Activated naive CD8-positive, alpha-beta T cell treated with anti-CD3 and anti-CD28 coated beads, Interleukin-2, amount 10 ng/mL, durations not matched to agents 7 days and 5 days (primary cell): Measurements from ENCODE around the gene GCHFR. TPM values are rescaled to one million over a fixed set of nuclear protein-coding genes. Genes with fewer than 3 reads are reported as not detected.

ENCODE experiments used
- ATAC-seq: fragments of 150-1000 bp; cut with Tn5 transposase; one replicate; pipeline ENCODE4 v1.10.0; 2021; ENCODE audit warnings: low read depth, moderate library complexity
- POLR2A ChIA-PET: fragments of 350-600 bp; sonication (Branson Sonifier 250); formaldehyde crosslinking; loops from one replicate; lab custom pipeline; 2021; ENCODE audit warnings: antibody characterized with exemption; lab: Charles Lee
- DNase-seq: peaks from one replicate; pipeline ENCODE4 v3.0.0; 2021
- H3K27ac Mint-ChIP-seq: one replicate; pipeline ENCODE4 v1.8.0; 2022; ENCODE audit warnings: mild to moderate bottlenecking, mixed read lengths
- H3K27me3 Mint-ChIP-seq: one replicate; pipeline ENCODE4 v1.8.0; 2022; ENCODE audit warnings: mild to moderate bottlenecking, moderate library complexity, mixed read lengths
- H3K36me3 Mint-ChIP-seq: one replicate; pipeline ENCODE4 v1.8.0; 2021; ENCODE audit warnings: mild to moderate bottlenecking, mixed read lengths
- H3K4me1 Mint-ChIP-seq: one replicate; pipeline ENCODE4 v1.8.0; 2021; ENCODE audit warnings: mixed read lengths
- H3K4me3 Mint-ChIP-seq: one replicate; pipeline ENCODE4 v1.8.0; 2022; ENCODE audit warnings: mild to moderate bottlenecking, moderate library complexity, mixed read lengths
- H3K9me3 Mint-ChIP-seq: one replicate; pipeline ENCODE4 v1.8.0; 2021; ENCODE audit warnings: mixed read lengths
- total RNA-seq, 2 experiments: library from RNA; stranded (reverse); gene quantifications; one replicate each; pipeline ENCODE4 v1.2.3, GENCODE V29; 2021

The GCHFR gene
- total RNA-seq, 2 experiments from 2014 or later = 58.2 to 61.5 TPM

DNA sequence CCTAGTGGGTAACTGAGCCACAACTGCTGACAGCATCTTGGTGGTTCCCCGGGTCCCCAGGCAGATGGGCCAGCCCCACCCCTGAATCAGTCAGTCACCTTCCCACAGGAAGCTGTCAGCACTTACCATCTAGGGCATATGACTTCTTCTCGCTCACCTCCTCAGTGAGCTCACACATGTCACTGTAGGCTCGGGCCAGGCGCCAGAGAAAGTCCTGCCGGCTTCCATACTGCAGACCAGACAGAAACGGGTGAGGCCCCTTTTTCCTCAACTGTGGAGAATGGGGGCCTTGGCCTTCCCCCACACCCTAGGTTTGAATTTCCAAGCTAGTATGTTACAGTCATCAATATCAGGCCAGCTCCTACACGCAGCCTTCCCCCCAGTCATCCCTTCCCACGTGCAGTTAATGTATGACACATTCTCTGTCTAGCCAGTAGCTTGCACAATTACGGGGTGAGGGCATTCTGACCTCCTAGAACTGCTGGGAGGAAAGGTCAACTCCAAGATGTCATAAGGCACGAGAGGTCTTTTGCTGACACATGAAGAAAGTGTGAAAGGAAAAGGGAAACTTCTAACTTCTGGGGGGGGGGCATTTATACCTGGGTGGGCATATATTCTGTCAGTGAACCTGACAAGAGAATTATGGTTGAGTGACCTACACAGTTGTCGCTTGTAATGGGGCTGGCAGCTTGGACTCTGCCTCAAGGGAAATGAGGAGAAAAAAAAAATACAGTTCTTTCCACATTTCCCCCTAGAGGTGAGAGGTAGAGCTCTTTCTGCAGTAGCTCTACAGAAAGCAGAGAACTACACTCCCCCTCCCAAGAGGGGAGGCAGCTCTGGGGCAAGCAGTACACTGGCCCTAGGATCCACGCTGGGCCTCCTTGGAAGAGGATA, 19.7 kb upstream of the GCHFR start:
- Mint-ChIP-seq H3K27me3 (no peaks in the 10 kb centered on the region), H3K27ac (peak overlapping the region; percentile 92), H3K4me3 (peak overlapping the region; percentile 66), H3K9me3 (no peaks in the 10 kb centered on the region), H3K36me3 (peaks cover 21% of the 10 kb centered on the region), H3K4me1 (peaks cover 42% of the 10 kb centered on the region)
- POLR2A ChIA-PET = interaction anchor here (0.6 to 2.4 kb wide), 10 partner anchors 9 to 179 kb away, joined by 3 to 21 read pairs (median 7); partner anchors contain the start of genes C15orf62, CCDC32, GCHFR and RAD51
- peak; percentile 97 for ATAC-seq
- peak; percentile 66 for DNase-seq

DNA sequence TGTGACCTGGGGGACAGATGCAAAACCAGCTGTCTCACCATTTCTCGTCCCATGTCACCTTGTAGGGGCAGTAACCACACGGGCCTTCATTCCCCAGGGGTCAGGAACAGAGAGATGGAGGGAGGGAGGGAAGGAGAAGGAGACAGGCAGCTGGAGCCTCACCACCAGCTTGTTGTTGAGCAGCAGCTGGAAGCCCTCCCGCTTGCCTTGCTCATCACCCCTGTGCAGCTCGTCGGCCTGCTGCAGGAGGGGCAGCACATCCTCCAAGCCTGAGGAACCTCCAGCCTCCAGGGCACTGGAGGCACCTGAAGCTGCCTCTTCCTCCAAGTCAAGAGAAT, 19.1 kb upstream of the GCHFR start:
- Mint-ChIP-seq H3K4me3 (no peak overlapping the region), H3K9me3 (no peaks in the 10 kb centered on the region), H3K4me1 (peaks cover 42% of the 10 kb centered on the region), H3K27me3 (no peaks in the 10 kb centered on the region), H3K36me3 (peaks cover 21% of the 10 kb centered on the region), H3K27ac (peak overlapping the region; percentile 92)
- POLR2A ChIA-PET = interaction anchor here (0.7 to 2.4 kb wide), 5 partner anchors 8 to 129 kb away, joined by 8 to 21 read pairs (median 10); partner anchors contain the start of genes C15orf62, GCHFR and RAD51
- ATAC-seq = no peak
- no peak for DNase-seq

DNA sequence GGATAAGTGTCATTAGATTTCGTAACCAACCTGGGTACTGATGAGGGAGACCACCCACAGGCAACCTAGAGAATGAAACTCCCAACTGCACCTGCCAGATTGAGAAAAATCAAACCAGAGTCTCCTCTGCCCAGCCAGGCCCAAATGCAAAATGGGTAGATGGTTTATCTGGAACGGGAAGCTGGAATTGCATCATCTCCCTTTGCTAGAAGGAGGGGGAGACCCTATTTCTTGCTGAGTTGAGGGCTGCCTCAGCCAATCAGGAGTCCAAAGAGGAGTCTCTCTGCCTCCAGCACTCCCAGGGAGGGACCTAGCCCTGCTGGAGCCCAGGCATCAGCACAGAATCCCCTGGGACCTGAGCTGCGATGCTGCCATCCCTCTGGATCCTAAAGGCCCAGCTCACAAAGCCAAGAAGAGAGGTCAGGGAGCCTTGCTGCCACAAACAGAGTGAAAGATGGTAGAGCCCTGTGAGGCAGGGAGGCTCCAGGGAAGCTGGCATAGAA, 16.9 kb upstream of the GCHFR start:
- no peak overlapping the region for H3K4me3 Mint-ChIP-seq
- H3K27ac Mint-ChIP-seq = no peak overlapping the region
- no peaks in the 10 kb centered on the region for H3K27me3 Mint-ChIP-seq
- H3K4me1 Mint-ChIP-seq = peaks cover 48% of the 10 kb centered on the region
- DNase-seq = peak; percentile 17
- ATAC-seq = no peak
- peaks cover 20% of the 10 kb centered on the region for H3K36me3 Mint-ChIP-seq
- POLR2A ChIA-PET = interaction anchor here (0.7 to 2.0 kb wide), 3 partner anchors 18 to 52 kb away, joined by 3 to 10 read pairs (median 5); partner anchors contain the start of genes C15orf62, GCHFR and RAD51
- no peaks in the 10 kb centered on the region for H3K9me3 Mint-ChIP-seq

DNA sequence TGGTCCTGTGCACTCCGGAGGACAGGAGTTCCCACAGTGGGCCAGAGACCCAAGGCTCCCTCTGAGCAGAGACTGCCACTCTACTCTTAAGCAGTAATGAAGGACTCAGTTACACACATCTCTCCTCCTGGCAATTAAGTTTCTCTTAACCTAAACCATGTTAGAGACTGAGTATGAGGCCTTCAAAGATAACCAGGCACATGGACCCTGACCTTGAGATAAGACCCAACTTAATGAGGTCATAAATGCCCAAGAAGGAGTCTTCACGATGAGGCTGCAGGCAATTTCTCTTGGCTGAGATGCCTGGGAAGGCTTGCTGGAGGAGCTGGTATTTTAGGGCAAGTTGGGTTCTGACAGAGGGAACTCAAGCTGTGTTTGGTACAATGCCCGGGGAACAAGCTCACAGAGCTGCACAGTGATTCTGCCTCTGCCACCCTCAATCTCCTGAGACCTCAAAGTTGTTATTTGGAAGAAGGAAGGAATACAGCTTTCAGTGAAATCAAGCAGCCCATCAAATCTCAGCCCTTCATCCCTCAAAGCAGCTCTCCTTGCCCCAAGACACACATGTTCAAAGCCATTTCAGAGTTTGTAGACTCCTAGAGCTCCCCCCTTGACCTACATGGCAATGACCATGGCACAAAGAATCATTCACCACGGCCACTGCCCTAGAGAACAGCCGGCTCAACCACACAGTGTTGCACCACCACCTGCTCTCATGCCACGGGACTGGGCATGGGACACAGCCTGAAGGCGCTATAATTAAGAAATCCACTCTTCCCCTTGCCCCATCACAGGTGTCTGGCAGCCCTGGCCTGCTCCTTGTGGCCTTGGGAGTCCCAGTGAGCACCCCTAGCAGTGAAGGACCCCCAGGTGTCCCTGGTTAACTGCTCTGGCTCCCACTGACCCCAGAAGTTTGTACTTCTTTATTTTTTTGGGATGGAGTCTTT, 15.9 kb upstream of the GCHFR start:
- POLR2A ChIA-PET = interaction anchor here (2.0 kb wide), 1 partner anchor 17 kb away, joined by 10 read pairs; the partner anchor contains the start of gene GCHFR
- Mint-ChIP-seq H3K36me3 (peaks cover 14% of the 10 kb centered on the region), H3K27ac (peak overlapping the region; percentile 73), H3K4me3 (no peak overlapping the region), H3K4me1 (peaks cover 48% of the 10 kb centered on the region), H3K27me3 (no peaks in the 10 kb centered on the region), H3K9me3 (no peaks in the 10 kb centered on the region)
- DNase-seq (no peak), ATAC-seq (no peak)

DNA sequence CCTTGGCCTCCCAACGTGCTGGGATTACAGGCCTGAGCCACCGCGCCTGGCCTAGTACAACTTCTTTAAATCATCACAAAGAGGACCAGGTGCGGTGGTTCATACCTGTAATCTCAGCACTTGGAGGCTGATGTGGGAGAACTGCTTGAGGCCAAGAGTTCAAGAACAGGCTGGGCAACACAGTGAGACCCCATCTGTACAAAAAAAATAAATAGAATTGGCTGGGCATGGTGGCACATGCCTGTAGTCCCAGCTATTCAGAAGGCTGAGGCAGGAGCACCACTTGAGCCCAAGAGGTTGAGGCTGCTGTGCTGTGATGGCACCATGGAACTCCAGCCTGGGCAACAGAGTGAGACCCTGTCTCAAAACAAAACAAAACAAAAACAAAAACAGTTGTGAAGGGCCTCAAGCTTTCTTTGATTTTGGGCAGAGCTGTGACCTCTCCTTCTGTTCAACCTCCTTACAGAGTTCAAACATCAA, 14.7 kb upstream of the GCHFR start:
- H3K27me3 Mint-ChIP-seq = no peaks in the 10 kb centered on the region
- POLR2A ChIA-PET = interaction anchor here (0.6 kb wide), 1 partner anchor 55 kb away, joined by 3 read pairs; no protein-coding TSS in a partner anchor
- ATAC-seq (no peak), DNase-seq (no peak)
- peak overlapping the region; percentile 48 for H3K27ac Mint-ChIP-seq
- H3K4me1 Mint-ChIP-seq = peaks cover 48% of the 10 kb centered on the region
- H3K4me3 Mint-ChIP-seq = no peak overlapping the region
- H3K9me3 Mint-ChIP-seq = no peaks in the 10 kb centered on the region
- peaks cover 10% of the 10 kb centered on the region for H3K36me3 Mint-ChIP-seq

DNA sequence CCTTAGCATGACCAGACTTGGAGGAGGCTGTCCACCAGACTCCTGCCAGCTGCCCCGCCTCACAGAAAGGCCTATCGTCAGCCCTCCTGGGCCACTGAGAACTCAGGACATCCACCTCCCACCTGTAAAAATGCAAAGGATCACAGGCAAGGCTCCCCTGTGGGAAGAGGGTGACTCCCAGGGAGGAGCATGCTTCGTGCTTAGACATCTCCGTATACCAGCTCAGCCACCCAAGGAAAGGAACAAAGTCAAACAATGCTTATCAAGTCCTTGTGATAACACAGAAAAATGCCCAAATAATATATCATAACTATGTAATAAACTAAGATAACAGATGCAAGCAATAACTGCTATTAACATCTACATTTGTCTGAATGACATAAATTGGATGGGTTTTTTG, 13.0 kb upstream of the GCHFR start:
- no peak for ATAC-seq
- Mint-ChIP-seq H3K4me3 (no peak overlapping the region), H3K27me3 (no peaks in the 10 kb centered on the region), H3K36me3 (peaks cover 8% of the 10 kb centered on the region), H3K27ac (peak overlapping the region; percentile 21), H3K4me1 (peaks cover 45% of the 10 kb centered on the region), H3K9me3 (no peaks in the 10 kb centered on the region)
- POLR2A ChIA-PET = interaction anchor here (1.0 kb wide), 1 partner anchor 13 kb away, joined by 4 read pairs; the partner anchor contains the start of gene GCHFR
- no peak for DNase-seq

DNA sequence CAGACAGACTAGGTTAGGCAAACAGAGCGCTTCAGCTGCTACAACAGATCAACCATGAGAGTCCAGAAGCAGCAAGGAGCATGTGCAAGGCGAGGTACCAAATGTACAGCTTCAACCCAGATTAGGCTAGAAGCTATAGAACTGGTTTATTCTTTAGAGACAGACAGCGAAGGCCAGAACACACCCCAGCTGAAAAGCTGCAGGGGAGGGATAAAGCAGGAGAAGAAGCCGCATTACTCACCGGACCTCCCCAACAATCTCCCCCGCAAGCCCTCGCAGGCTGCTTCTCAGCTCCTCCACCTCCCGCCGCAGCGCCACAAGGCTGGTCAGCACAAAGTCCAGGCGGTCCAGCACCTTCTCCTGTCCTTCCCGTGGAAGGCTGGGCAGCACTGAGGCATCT, 12.1 kb upstream of the GCHFR start:
- ATAC-seq (no peak), DNase-seq (no peak)
- POLR2A ChIA-PET = interaction anchor here (1.0 to 1.7 kb wide), 2 partner anchors 7 to 12 kb away, joined by 4 to 10 read pairs; partner anchors contain the start of gene GCHFR
- H3K27me3 Mint-ChIP-seq = peaks cover under 1% of the 10 kb centered on the region
- peaks cover 44% of the 10 kb centered on the region for H3K4me1 Mint-ChIP-seq
- no peak overlapping the region for H3K4me3 Mint-ChIP-seq
- H3K27ac Mint-ChIP-seq = peak overlapping the region; percentile 98
- H3K9me3 Mint-ChIP-seq = no peaks in the 10 kb centered on the region
- peaks cover 8% of the 10 kb centered on the region for H3K36me3 Mint-ChIP-seq

DNA sequence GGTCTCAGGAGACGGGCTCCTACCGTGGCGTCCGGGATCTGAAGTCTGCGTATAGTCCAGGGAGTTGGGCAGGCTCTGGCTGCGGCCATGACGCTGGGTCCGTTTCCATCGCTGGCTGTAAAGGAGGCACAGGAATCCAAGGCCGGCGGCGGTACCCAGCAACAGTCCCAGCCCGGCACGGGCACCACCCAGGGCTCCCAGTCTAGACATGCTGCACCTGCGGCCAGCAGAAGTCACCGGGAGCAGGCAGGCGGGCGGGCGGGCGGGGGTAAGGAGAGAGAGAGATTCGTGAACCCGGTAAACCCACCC, 9.3 kb upstream of the GCHFR start:
- Mint-ChIP-seq H3K27me3 (peaks cover 3% of the 10 kb centered on the region), H3K4me3 (peak overlapping the region; percentile 82), H3K9me3 (no peaks in the 10 kb centered on the region), H3K36me3 (peaks cover 7% of the 10 kb centered on the region), H3K27ac (peak overlapping the region; percentile 98), H3K4me1 (peaks cover 35% of the 10 kb centered on the region)
- POLR2A ChIA-PET = interaction anchor here (1.1 to 3.1 kb wide), 3 partner anchors 10 to 60 kb away, joined by 5 to 15 read pairs (median 11); partner anchors contain the start of genes C15orf62, GCHFR and RAD51
- ATAC-seq = peak; percentile 4
- peak; percentile 51 for DNase-seq

DNA sequence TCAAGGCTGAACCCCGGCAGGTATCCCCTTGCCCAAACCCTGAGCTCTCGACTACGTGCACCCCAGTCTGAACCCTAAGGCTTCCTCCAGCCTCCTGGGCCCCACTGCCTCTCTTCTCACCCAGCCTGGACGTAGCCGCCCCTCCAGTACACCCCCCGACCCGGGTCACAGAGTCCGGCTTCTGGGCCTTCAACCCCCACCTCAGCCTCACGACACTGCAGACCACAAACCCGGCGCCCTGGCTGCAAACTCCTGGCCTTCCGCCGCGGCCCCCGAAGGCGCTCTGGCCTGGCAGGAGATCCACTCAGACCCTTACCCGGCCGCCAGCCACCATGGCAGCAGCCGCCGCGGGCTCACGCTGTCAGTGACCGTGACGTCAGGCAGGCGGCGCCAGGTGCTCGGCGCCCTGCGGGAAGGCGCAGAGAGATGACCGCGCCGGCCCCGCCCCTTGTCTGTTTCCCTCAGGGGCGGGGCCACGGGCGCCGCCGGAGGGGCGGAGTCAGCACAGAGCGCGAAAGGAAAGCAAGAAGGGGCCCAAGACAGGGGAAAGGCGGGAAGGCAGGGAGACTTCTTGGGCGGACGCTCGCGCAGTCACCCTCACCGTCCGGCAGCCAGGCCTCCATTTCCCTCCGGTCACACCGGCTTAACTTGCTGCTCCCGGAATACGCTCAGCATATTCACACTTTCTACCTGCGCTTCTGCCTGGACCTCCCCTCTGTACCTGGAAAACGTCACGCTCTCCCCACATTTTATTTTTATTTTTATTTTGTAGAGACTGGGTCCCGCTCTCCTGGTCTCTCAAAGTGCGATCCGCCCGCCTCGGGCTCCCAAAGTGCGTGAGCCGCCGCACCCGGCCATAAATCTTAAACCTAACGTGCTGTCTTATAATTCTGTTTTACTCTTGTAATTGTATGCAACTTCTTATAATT, 8.7 kb upstream of the GCHFR start, which contains the start of gene RMDN3:
Gene RMDN3, minus strand, starts transcription at position 372 of the 929 bp plus-strand sequence. CDS start 471 bp downstream, outside the sequence.
- H3K36me3 Mint-ChIP-seq = peaks cover 5% of the 10 kb centered on the region
- POLR2A ChIA-PET = interaction anchor here (1.1 to 3.1 kb wide), 4 partner anchors 9 to 61 kb away, joined by 5 to 15 read pairs (median 12); partner anchors contain the start of genes C15orf62, GCHFR and RAD51

DNA sequence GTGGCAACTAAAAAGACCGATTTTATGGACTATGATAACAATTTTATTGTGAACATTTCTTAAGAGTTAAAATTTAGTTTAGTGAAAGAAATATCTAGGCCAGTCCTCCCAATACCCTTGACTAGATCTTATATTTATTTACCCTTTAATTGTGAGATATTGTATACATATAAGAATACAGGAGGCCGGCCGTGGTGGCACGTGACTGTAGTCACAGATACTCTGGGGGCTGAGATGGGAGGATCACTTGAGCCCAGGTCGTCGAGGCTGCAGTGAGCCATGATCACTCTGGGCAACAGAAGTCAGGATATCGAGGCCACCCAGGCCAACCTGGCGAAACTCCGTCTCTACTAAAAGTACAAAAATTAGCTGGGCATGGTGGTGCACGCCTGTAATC, 8.1 kb upstream of the GCHFR start:
- Mint-ChIP-seq H3K27me3 (peaks cover 5% of the 10 kb centered on the region), H3K9me3 (no peaks in the 10 kb centered on the region), H3K4me3 (peak overlapping the region; percentile 82), H3K4me1 (peaks cover 35% of the 10 kb centered on the region), H3K36me3 (peaks cover 5% of the 10 kb centered on the region), H3K27ac (peak overlapping the region; percentile 98)
- POLR2A ChIA-PET = interaction anchor here (0.5 to 1.4 kb wide), 4 partner anchors 9 to 61 kb away, joined by 4 to 13 read pairs (median 6); partner anchors contain the start of genes GCHFR and RAD51
- no peak for DNase-seq
- ATAC-seq = no peak

More for the DNA sequence above, 8.7 kb upstream of the GCHFR start, which contains the start of gene RMDN3:
- peak; percentile 99 for DNase-seq
- Mint-ChIP-seq H3K27ac (peak within 1 kb of the TSS; percentile 98), H3K4me1 (peaks cover 35% of the 10 kb centered on the region), H3K9me3 (no peaks in the 10 kb centered on the region), H3K27me3 (peaks cover 5% of the 10 kb centered on the region), H3K4me3 (peak within 1 kb of the TSS; percentile 82)
- peak; percentile 83 for ATAC-seq

DNA sequence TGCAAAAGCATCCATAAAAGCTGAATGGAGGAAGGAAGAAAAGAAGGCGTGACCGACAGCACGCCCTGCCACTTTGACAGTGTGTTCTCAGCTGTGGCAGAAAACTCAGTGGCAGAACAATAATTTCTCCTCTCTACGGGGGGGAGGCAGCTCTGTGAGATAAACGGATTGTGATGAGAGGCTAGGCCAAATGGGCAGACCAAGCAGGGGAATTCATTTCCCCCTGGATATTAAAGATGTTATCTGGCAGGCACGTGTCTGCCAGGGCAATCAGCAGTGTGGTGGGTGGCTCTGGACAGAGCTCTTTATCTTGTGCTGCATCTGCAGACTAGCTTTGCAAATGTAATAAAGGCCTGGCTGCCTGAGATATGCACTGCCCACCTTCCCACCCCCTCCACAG, 6.9 kb upstream of the GCHFR start:
- peaks cover 7% of the 10 kb centered on the region for H3K27me3 Mint-ChIP-seq
- peaks cover under 1% of the 10 kb centered on the region for H3K36me3 Mint-ChIP-seq
- H3K4me1 Mint-ChIP-seq = peaks cover 28% of the 10 kb centered on the region
- DNase-seq (no peak), ATAC-seq (no peak)
- H3K9me3 Mint-ChIP-seq = no peaks in the 10 kb centered on the region
- no peak overlapping the region for H3K4me3 Mint-ChIP-seq
- no peak overlapping the region for H3K27ac Mint-ChIP-seq
- POLR2A ChIA-PET = interaction anchor here (0.6 to 1.4 kb wide), 5 partner anchors 8 to 166 kb away, joined by 4 to 13 read pairs (median 5); partner anchors contain the start of genes GCHFR and RAD51
